ENCODE results near the gene AP2B1.

Gene AP2B1

DNA sequence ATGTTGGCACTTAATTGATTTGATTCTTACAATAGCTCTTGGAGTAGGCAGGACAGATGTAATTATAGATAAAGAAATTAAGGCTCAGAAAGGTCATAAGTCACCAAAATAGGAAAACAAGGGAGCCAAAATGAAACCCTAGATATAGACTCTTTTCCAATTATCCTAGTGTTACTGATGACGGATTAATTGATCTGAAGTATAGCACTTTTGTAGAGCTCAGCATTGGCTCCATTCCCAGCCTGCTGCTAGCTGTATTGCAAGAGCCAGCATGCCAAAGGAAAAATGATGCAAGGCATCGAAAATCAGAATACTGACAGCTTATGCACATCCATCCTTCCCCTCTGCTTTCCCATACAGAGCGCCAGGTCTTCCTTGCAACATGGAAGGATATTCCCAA lies 122.8 kb downstream of the AP2B1 start:
- H3K9me3 ChIP-seq (replicated peaks; ENCODE audit: insufficient read depth, low read length): no peaks in the 10 kb centered on the region
- H3K4me3 ChIP-seq (ENCODE audit: low read length): no peak overlapping the region
- peaks cover 37% of the 10 kb centered on the region for H3K4me1 ChIP-seq (ENCODE audit: low read length)
- no peak overlapping the region for H3K27ac ChIP-seq (ENCODE audit: low read length)
- H3K4me2 ChIP-seq (ENCODE audit: low read depth, low read length): no peak overlapping the region
- TF ChIP-seq, protein P1, sequence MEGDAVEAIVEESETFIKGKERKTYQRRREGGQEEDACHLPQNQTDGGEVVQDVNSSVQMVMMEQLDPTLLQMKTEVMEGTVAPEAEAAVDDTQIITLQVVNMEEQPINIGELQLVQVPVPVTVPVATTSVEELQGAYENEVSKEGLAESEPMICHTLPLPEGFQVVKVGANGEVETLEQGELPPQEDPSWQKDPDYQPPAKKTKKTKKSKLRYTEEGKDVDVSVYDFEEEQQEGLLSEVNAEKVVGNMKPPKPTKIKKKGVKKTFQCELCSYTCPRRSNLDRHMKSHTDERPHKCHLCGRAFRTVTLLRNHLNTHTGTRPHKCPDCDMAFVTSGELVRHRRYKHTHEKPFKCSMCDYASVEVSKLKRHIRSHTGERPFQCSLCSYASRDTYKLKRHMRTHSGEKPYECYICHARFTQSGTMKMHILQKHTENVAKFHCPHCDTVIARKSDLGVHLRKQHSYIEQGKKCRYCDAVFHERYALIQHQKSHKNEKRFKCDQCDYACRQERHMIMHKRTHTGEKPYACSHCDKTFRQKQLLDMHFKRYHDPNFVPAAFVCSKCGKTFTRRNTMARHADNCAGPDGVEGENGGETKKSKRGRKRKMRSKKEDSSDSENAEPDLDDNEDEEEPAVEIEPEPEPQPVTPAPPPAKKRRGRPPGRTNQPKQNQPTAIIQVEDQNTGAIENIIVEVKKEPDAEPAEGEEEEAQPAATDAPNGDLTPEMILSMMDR (IDR thresholded peaks at IDR 0.05; ENCODE audit: low read length): no peak
- TF ChIP-seq EZH2 (optimal IDR thresholded peaks at IDR 0.05; ENCODE audit: low read depth, low read length): no peak
- no peaks in the 10 kb centered on the region for H3K27me3 ChIP-seq (replicated peaks; ENCODE audit: insufficient read depth, low read length)
- no peak for DNase-seq
- H3K79me2 ChIP-seq (ENCODE audit: low read length): no peaks in the 10 kb centered on the region
- H3K9ac ChIP-seq (ENCODE audit: low read length): no peak overlapping the region
- H3F3A ChIP-seq (ENCODE audit: insufficient read depth, low read length): peaks cover 10% of the 10 kb centered on the region
- no peaks in the 10 kb centered on the region for H3K9me2 ChIP-seq (replicated peaks; ENCODE audit: insufficient read depth, low read length)
- no peaks in the 10 kb centered on the region for H3K36me3 ChIP-seq (replicated peaks; ENCODE audit: insufficient read depth, low read length)
- no peak overlapping the region for H2AFZ ChIP-seq (ENCODE audit: low read length)
- H4K20me1 ChIP-seq (ENCODE audit: insufficient read depth, low read length): no peaks in the 10 kb centered on the region

DNA sequence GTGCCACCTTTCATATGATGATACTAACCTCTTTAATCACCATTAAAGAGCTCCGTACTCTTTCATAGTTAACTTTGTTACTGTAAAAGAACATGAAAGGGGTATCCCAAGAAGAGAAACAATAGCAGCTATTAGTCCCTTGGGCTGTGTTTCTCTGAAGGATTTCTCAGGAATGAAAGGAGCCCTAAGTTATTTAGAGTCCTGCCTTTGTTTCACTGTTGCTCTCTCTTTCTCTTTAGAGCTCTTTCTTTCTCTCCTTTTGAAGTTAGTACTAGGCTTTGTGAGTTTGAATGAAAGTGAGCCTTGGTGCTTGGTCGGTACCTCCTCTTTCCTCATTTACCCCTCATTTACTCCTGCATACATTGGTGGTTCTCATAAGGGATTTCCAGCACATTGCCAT lies 123.8 kb downstream of the AP2B1 start:
- H3K9me3 ChIP-seq (replicated peaks; ENCODE audit: insufficient read depth, low read length): no peaks in the 10 kb centered on the region
- no peaks in the 10 kb centered on the region for H4K20me1 ChIP-seq (ENCODE audit: insufficient read depth, low read length)
- no peaks in the 10 kb centered on the region for H3K36me3 ChIP-seq (replicated peaks; ENCODE audit: insufficient read depth, low read length)
- H3K27ac ChIP-seq (ENCODE audit: low read length): no peak overlapping the region
- no peak overlapping the region for H3K4me2 ChIP-seq (ENCODE audit: low read depth, low read length)
- H3K4me3 ChIP-seq (ENCODE audit: low read length): no peak overlapping the region
- no peaks in the 10 kb centered on the region for H3K27me3 ChIP-seq (replicated peaks; ENCODE audit: insufficient read depth, low read length)
- no peak overlapping the region for H3K9ac ChIP-seq (ENCODE audit: low read length)
- no peaks in the 10 kb centered on the region for H3K79me2 ChIP-seq (ENCODE audit: low read length)
- no peaks in the 10 kb centered on the region for H3K9me2 ChIP-seq (replicated peaks; ENCODE audit: insufficient read depth, low read length)
- no peak overlapping the region for H2AFZ ChIP-seq (ENCODE audit: low read length)
- H3F3A ChIP-seq (ENCODE audit: insufficient read depth, low read length): peaks cover 10% of the 10 kb centered on the region
- TF ChIP-seq, protein P1 (IDR thresholded peaks at IDR 0.05; ENCODE audit: low read length): no peak
- TF ChIP-seq EZH2 (optimal IDR thresholded peaks at IDR 0.05; ENCODE audit: low read depth, low read length) (no peak), EZH2phosphoT487 (IDR thresholded peaks at IDR 0.05; ENCODE audit: low read length) (no peak)
- peaks cover 37% of the 10 kb centered on the region for H3K4me1 ChIP-seq (ENCODE audit: low read length)
- DNase-seq: no peak

- H3K4me3 ChIP-seq (ENCODE audit: low read length): no peak overlapping the region
- peaks cover 10% of the 10 kb centered on the region for H3F3A ChIP-seq (ENCODE audit: insufficient read depth, low read length)
- no peak overlapping the region for H3K9ac ChIP-seq (ENCODE audit: low read length)
- H3K27me3 ChIP-seq (replicated peaks; ENCODE audit: insufficient read depth, low read length): no peaks in the 10 kb centered on the region
- H3K4me1 ChIP-seq (ENCODE audit: low read length): peaks cover 31% of the 10 kb centered on the region
- no peak for TF ChIP-seq EZH2phosphoT487 (IDR thresholded peaks at IDR 0.05; ENCODE audit: low read length)
- no peaks in the 10 kb centered on the region for H3K79me2 ChIP-seq (ENCODE audit: low read length)
- peak overlapping the region; percentile 5; the same call in 1 of the 2 replicates for H3K27ac ChIP-seq (ENCODE audit: low read length)
- peak; percentile 53 for DNase-seq
- H4K20me1 ChIP-seq (ENCODE audit: insufficient read depth, low read length): no peaks in the 10 kb centered on the region
- no peaks in the 10 kb centered on the region for H3K36me3 ChIP-seq (replicated peaks; ENCODE audit: insufficient read depth, low read length)
- H3K4me2 ChIP-seq (ENCODE audit: low read depth, low read length): peak overlapping the region; percentile 50
- no peaks in the 10 kb centered on the region for H3K9me3 ChIP-seq (replicated peaks; ENCODE audit: insufficient read depth, low read length)
- H2AFZ ChIP-seq (ENCODE audit: low read length): no peak overlapping the region
- H3K9me2 ChIP-seq (replicated peaks; ENCODE audit: insufficient read depth, low read length): no peaks in the 10 kb centered on the region
Measured at GRCh38 chr17:35713069-35713728, 126.1 kb downstream of the AP2B1 start.

DNA sequence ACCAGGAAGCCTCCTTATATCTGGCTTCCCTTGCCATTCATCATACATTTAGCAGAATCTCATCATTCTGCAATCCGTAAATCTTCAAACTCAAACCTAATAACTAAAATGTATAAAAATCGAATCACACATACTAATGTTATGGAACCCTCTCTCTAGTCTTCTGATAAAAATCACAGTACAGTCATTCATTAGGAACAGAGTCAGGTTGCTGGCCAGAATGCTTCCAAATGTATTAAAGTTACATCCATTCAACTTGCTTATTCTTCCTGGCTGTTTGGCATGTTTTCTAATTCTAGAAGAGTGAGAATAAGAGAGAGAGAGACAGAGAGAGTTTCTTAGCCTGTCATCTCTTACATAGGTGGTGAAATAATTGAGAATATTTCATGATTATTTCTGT lies 127.9 kb downstream of the AP2B1 start:
- no peaks in the 10 kb centered on the region for H3K79me2 ChIP-seq (ENCODE audit: low read length)
- H3F3A ChIP-seq (ENCODE audit: insufficient read depth, low read length): no peaks in the 10 kb centered on the region
- H3K4me3 ChIP-seq (ENCODE audit: low read length): no peak overlapping the region
- no peaks in the 10 kb centered on the region for H4K20me1 ChIP-seq (ENCODE audit: insufficient read depth, low read length)
- no peak overlapping the region for H3K27ac ChIP-seq (ENCODE audit: low read length)
- H3K27me3 ChIP-seq (replicated peaks; ENCODE audit: insufficient read depth, low read length): no peaks in the 10 kb centered on the region
- H3K9me2 ChIP-seq (replicated peaks; ENCODE audit: insufficient read depth, low read length): no peaks in the 10 kb centered on the region
- H3K4me1 ChIP-seq (ENCODE audit: low read length): peaks cover 13% of the 10 kb centered on the region
- no peak for DNase-seq
- no peaks in the 10 kb centered on the region for H3K9me3 ChIP-seq (replicated peaks; ENCODE audit: insufficient read depth, low read length)
- H3K9ac ChIP-seq (ENCODE audit: low read length): no peak overlapping the region
- TF ChIP-seq EZH2 (optimal IDR thresholded peaks at IDR 0.05; ENCODE audit: low read depth, low read length) (no peak), EZH2phosphoT487 (IDR thresholded peaks at IDR 0.05; ENCODE audit: low read length) (no peak)
- TF ChIP-seq, protein P1 (IDR thresholded peaks at IDR 0.05; ENCODE audit: low read length): no peak
- H3K4me2 ChIP-seq (ENCODE audit: low read depth, low read length): no peak overlapping the region
- no peak overlapping the region for H2AFZ ChIP-seq (ENCODE audit: low read length)
- H3K36me3 ChIP-seq (replicated peaks; ENCODE audit: insufficient read depth, low read length): no peaks in the 10 kb centered on the region
